SKM-1 (cell line): Measurements from ENCODE around the gene RGP1.

Experiments
- DNase-seq: peaks from one replicate; lab custom pipeline; 2025; ENCODE audit not compliant: unreplicated experiment; lab: John Stamatoyannopoulos, UW

RGP1 gene

GRCh38 chr9:35766997-35767396 is 17.9 kb downstream of the RGP1 start:
- DNase-seq = no peak

- DNase-seq = no peak
Observed at GRCh38 chr9:35767458-35767857, 18.4 kb downstream of the RGP1 start.

- DNase-seq = no peak
Observed at GRCh38 chr9:35769763-35770162, 20.7 kb downstream of the RGP1 start.

- no peak for DNase-seq
Observed at GRCh38 chr9:35771075-35771433, 22.0 kb downstream of the RGP1 start.

- DNase-seq = no peak
Observed at GRCh38 chr9:35771534-35771933, 22.4 kb downstream of the RGP1 start.

- no peak for DNase-seq
Observed at GRCh38 chr9:35771943-35772342, 22.9 kb downstream of the RGP1 start.

GRCh38 chr9:35774907-35775635 is 26.0 kb downstream of the RGP1 start:
- peak; percentile 49 for DNase-seq

GRCh38 chr9:35776018-35776417 is 26.9 kb downstream of the RGP1 start:
- no peak for DNase-seq

- no peak for DNase-seq
Observed at GRCh38 chr9:35778496-35778895, 29.4 kb downstream of the RGP1 start.

GRCh38 chr9:35781066-35781465 is 32.0 kb downstream of the RGP1 start:
- DNase-seq = no peak

- DNase-seq = no peak
Observed at GRCh38 chr9:35783418-35783817, 34.3 kb downstream of the RGP1 start.

GRCh38 chr9:35789541-35789940 is 40.5 kb downstream of the RGP1 start:
- no peak for DNase-seq

GRCh38 chr9:35790025-35790384 is 40.9 kb downstream of the RGP1 start:
- no peak for DNase-seq

GRCh38 chr9:35790385-35791296 is 41.6 kb downstream of the RGP1 start:
- peak; percentile 13 for DNase-seq

- no peak for DNase-seq
Observed at GRCh38 chr9:35791297-35791921, 42.3 kb downstream of the RGP1 start, which contains the start of gene NPR2. TSS of gene NPR2 (plus strand) at chr9:35791591. CDS start at chr9:35792409, 818 bp downstream.

- no peak for DNase-seq
Observed at GRCh38 chr9:35792024-35792813, 43.1 kb downstream of the RGP1 start.

- DNase-seq = no peak
Observed at GRCh38 chr9:35792826-35793225, 43.7 kb downstream of the RGP1 start.

GRCh38 chr9:35793461-35793860 is 44.4 kb downstream of the RGP1 start:
- DNase-seq = no peak

- no peak for DNase-seq
Observed at GRCh38 chr9:35795695-35796094, 46.6 kb downstream of the RGP1 start.

GRCh38 chr9:35797311-35798109 is 48.4 kb downstream of the RGP1 start:
- DNase-seq = no peak
